RWPE1 (cell line): ENCODE measurements around the gene CNOT10.

Source experiments
- CTCF ChIA-PET: fragments of 350-600 bp; sonication (Branson Sonifier 250); formaldehyde crosslinking; extraction: SDS; loops from one replicate; lab custom pipeline; 2021; lab: Yijun Ruan, JAX
- POLR2A ChIA-PET: fragments of 400-600 bp; formaldehyde crosslinking; extraction: SDS; loops from one replicate; lab custom pipeline; 2020; ENCODE audit warnings: antibody characterized with exemption; ENCODE audit not compliant: low non-redundant PET; lab: Yijun Ruan, JAX
- DNase-seq: peaks from one replicate; pipeline ENCODE4 v3.0.0; 2012; ENCODE audit warnings: low spot score
- H3K27ac ChIP-seq: fragments of 450-650 bp; 2 replicates; pipeline ENCODE4 v1.5.1; 2017
- CTCF ChIP-seq: fragments of 450-650 bp; conservative IDR thresholded peaks from 2 replicates; pipeline ENCODE4 v1.5.1; 2017; ENCODE audit warnings: low read depth, mild to moderate bottlenecking

The CNOT10 gene

DNA sequence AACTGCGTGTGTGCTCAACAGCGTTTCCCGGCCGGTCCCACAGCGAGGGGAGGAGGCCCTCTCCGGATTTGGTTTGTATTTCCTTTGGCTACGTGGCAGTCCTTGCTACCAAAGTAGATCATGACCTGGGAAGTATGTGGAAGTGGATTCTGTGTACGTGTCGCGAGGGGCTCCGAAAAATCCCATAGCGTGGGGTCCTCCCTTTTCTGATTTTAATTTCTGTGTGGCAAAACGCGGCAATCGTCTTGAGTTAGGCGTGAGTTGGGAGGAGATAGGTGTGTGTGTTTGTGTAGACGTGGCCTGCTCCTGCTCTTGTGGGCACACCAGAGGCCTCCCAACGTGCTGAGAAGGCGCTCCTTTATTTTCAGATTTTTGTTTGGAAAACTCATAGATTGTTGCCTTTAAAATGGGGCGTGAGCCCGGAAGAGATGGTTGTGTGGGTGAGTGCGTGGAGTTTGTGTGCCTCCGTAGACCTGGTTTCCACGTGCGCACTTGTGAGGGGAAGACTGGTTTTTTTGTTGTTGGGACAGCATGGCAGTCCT is 134.1 kb downstream of the CNOT10 start:
- no peak for TF ChIP-seq CTCF
- ChIA-PET CTCF (no interaction called here), POLR2A (no interaction called here)
- no peak for DNase-seq
- no peak overlapping the region for H3K27ac ChIP-seq

- CTCF ChIA-PET: no interaction called here
- POLR2A ChIA-PET: no interaction called here
- no peak overlapping the region for H3K27ac ChIP-seq
- no peak for TF ChIP-seq CTCF
- no peak for DNase-seq
These were observed 134.8 kb downstream of the CNOT10 start for GRCh38 chr3:32819551-32820348.

GRCh38 chr3:32820430-32820829 is 135.4 kb downstream of the CNOT10 start:
- CTCF ChIA-PET: interaction anchor here (0.5 kb wide), 1 partner anchor 181 kb away, joined by 3 read pairs; no protein-coding TSS in a partner anchor
- no peak overlapping the region for H3K27ac ChIP-seq
- TF ChIP-seq CTCF: no peak
- POLR2A ChIA-PET: no interaction called here
- DNase-seq: no peak

DNA sequence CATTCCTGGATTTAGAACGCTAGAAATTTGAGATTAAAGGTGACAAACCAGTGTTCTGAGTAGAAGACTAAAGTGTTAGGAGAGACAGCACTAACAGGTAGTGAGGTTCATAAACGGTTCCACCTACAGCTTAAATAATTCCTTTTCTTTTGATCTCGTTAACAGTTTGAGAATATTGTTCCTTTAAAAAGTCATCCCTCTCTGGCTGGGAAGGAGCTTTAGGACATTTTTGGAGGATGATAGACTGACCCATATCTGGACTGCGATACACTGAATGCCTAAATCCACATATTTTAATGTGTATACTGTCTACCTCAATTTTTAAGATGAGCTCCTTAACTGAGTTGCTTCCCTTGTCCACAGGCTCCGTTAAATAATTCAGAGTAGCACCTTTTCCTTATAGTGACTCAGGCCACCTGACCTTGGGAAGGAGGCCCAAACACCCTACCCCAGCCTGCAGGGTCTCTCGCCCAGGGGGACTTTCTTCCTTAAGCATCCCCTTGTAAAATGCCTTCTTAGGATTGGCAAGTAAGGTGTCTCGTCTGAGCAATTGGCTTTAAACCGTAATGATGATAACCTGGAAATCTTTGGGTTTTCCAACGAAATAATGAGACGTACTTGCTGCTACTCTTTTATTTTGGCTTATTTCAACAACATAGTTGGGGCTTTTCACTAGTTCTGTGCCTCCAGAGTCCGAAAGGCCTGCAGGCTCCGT is 136.1 kb downstream of the CNOT10 start:
- ChIA-PET CTCF (no interaction called here), POLR2A (no interaction called here)
- no peak for TF ChIP-seq CTCF
- H3K27ac ChIP-seq: no peak overlapping the region
- DNase-seq: no peak

- TF ChIP-seq CTCF: no peak
- CTCF ChIA-PET: no interaction called here
- no peak for DNase-seq
These were observed 136.8 kb downstream of the CNOT10 start for GRCh38 chr3:32821686-32822296.

GRCh38 chr3:32822609-32823498 is 137.9 kb downstream of the CNOT10 start:
- no peak for DNase-seq
- ChIA-PET CTCF (interaction anchor here (0.7 kb wide), 1 partner anchor 21 kb away, joined by 3 read pairs; no protein-coding TSS in a partner anchor), POLR2A (no interaction called here)
- H3K27ac ChIP-seq: no peak overlapping the region
- TF ChIP-seq CTCF: no peak

More at GRCh38 chr3:32821686-32822296, 136.8 kb downstream of the CNOT10 start:
- POLR2A ChIA-PET: no interaction called here
- H3K27ac ChIP-seq: no peak overlapping the region
